HEK293 (cell line): ENCODE measurements around the gene EYA3.

Experiments
- CTCF ChIA-PET: fragments of 350-600 bp; formaldehyde crosslinking; extraction: SDS; loops from one replicate; lab custom pipeline; 2021; ENCODE audit warnings: antibody characterized with exemption; lab: Yijun Ruan, JAX
- POLR2A ChIA-PET: fragments of 300-600 bp; formaldehyde crosslinking; extraction: SDS; loops from one replicate; lab custom pipeline; 2020; ENCODE audit warnings: antibody characterized with exemption, inconsistent platforms; lab: Yijun Ruan, JAX
- H3K27ac ChIP-seq: fragments of 200-500 bp; sonication (Bioruptor generic); 2 replicates; pipeline ENCODE4 v1.5.1; 2014; ENCODE audit warnings: low read depth, low read length, control low read depth, inconsistent platforms; ENCODE audit errors: extremely low read depth
- H3K36me3 ChIP-seq, 2 experiments: fragments of 200-500 bp in 1 of 2; sonication (Bioruptor generic) in 1 of 2; 1 replicate in 1 of 2; 2 replicates in 1 of 2; pipeline ENCODE4 v1.5.1; 2014 to 2017; ENCODE audit warnings: inconsistent platforms in 2 of 2, low read length in 2 of 2; ENCODE audit not compliant: control insufficient read depth in 2 of 2, insufficient read depth in 1 of 2
- H3K4me1 ChIP-seq: fragments of 200-500 bp; sonication (Bioruptor generic); 2 replicates; pipeline ENCODE4 v1.5.1; 2014; ENCODE audit warnings: mild to moderate bottlenecking, low read length, inconsistent platforms; ENCODE audit not compliant: control insufficient read depth, insufficient read depth
- H3K4me3 ChIP-seq: 2 replicates; pipeline ENCODE4 v1.5.1; 2011; ENCODE audit warnings: low read depth, mild to moderate bottlenecking, control low read depth, low read length, moderate library complexity
- H3K9me3 ChIP-seq: fragments of 200-500 bp; sonication (Bioruptor generic); 2 replicates; pipeline ENCODE4 v1.5.1; 2014; ENCODE audit warnings: low read depth, low read length, inconsistent platforms; ENCODE audit not compliant: control insufficient read depth, insufficient read depth
- ATF2 ChIP-seq: fragments of 450-650 bp; formaldehyde crosslinking; IDR thresholded peaks from 2 replicates; pipeline ENCODE4 v1.5.1; 2016; ENCODE audit warnings: missing biosample characterization, missing genetic modification characterization, low read depth
- EGR2 ChIP-seq: fragments of 450-650 bp; formaldehyde crosslinking; IDR thresholded peaks from 2 replicates; pipeline ENCODE4 v1.5.1; 2016; ENCODE audit warnings: low read depth, missing biosample characterization, missing genetic modification characterization
- FEZF1 ChIP-seq: fragments of 450-650 bp; formaldehyde crosslinking; IDR thresholded peaks from 2 replicates; pipeline ENCODE4 v1.5.1; 2016; ENCODE audit warnings: missing biosample characterization, missing genetic modification characterization
- KLF10 ChIP-seq: fragments of 450-650 bp; IDR thresholded peaks from 2 replicates; pipeline ENCODE4 v1.5.1; 2018; ENCODE audit warnings: missing biosample characterization, mild to moderate bottlenecking, missing genetic modification characterization
- OSR2 ChIP-seq: fragments of 450-650 bp; formaldehyde crosslinking; IDR thresholded peaks from 2 replicates; pipeline ENCODE4 v1.5.1; 2016; ENCODE audit warnings: missing biosample characterization, missing genetic modification characterization
- SP7 ChIP-seq: fragments of 450-650 bp; formaldehyde crosslinking; IDR thresholded peaks from 2 replicates; pipeline ENCODE4 v1.5.1; 2016; ENCODE audit warnings: missing biosample characterization, missing genetic modification characterization
- TSHZ1 ChIP-seq: fragments of 450-650 bp; formaldehyde crosslinking; IDR thresholded peaks from 2 replicates; pipeline ENCODE4 v1.5.1; 2016; ENCODE audit warnings: missing biosample characterization, missing genetic modification characterization, borderline replicate concordance
- ZBTB17 ChIP-seq: fragments of 450-650 bp; formaldehyde crosslinking; IDR thresholded peaks from 2 replicates; pipeline ENCODE4 v1.5.1; 2016; ENCODE audit warnings: missing biosample characterization, missing genetic modification characterization
- ZBTB49 ChIP-seq: fragments of 450-650 bp; formaldehyde crosslinking; IDR thresholded peaks from 2 replicates; pipeline ENCODE4 v1.5.1; 2016; ENCODE audit warnings: missing biosample characterization, missing genetic modification characterization, low read depth
- ZEB2 ChIP-seq: fragments of 450-650 bp; formaldehyde crosslinking; IDR thresholded peaks from 2 replicates; pipeline ENCODE4 v1.5.1; 2016; ENCODE audit warnings: missing biosample characterization, missing genetic modification characterization
- ZFHX2 ChIP-seq: fragments of 450-650 bp; formaldehyde crosslinking; conservative IDR thresholded peaks from 2 replicates; pipeline ENCODE4 v1.5.1; 2016; ENCODE audit warnings: missing biosample characterization, missing genetic modification characterization
- ZNF221 ChIP-seq: fragments of 450-650 bp; formaldehyde crosslinking; IDR thresholded peaks from 2 replicates; pipeline ENCODE4 v1.5.1; 2017; ENCODE audit warnings: missing biosample characterization, missing genetic modification characterization, borderline replicate concordance
- ZNF248 ChIP-seq: fragments of 450-650 bp; formaldehyde crosslinking; IDR thresholded peaks from 2 replicates; pipeline ENCODE4 v1.5.1; 2017; ENCODE audit warnings: missing biosample characterization, missing genetic modification characterization
- ZNF311 ChIP-seq: fragments of 450-650 bp; formaldehyde crosslinking; IDR thresholded peaks from 2 replicates; pipeline ENCODE4 v1.5.1; 2017; ENCODE audit warnings: missing biosample characterization, missing genetic modification characterization, borderline replicate concordance
- ZNF423 ChIP-seq: fragments of 450-650 bp; formaldehyde crosslinking; IDR thresholded peaks from 2 replicates; pipeline ENCODE4 v1.5.1; 2016; ENCODE audit warnings: missing biosample characterization, missing genetic modification characterization
- ZNF488 ChIP-seq: fragments of 450-650 bp; formaldehyde crosslinking; IDR thresholded peaks from 2 replicates; pipeline ENCODE4 v1.5.1; 2016; ENCODE audit warnings: missing biosample characterization, missing genetic modification characterization
- ZNF76 ChIP-seq: fragments of 450-650 bp; formaldehyde crosslinking; IDR thresholded peaks from 2 replicates; pipeline ENCODE4; 2016; ENCODE audit warnings: low read depth, missing biosample characterization, missing genetic modification characterization, borderline replicate concordance
- ZSCAN18 ChIP-seq: fragments of 450-650 bp; formaldehyde crosslinking; IDR thresholded peaks from 2 replicates; pipeline ENCODE4 v1.5.1; 2016; ENCODE audit warnings: missing biosample characterization, missing genetic modification characterization
- TF ChIP-seq, protein P1 (sequence below): fragments of 450-650 bp; formaldehyde crosslinking; IDR thresholded peaks from 2 replicates; pipeline ENCODE4 v1.5.1; 2016; ENCODE audit warnings: missing biosample characterization, missing genetic modification characterization

Gene EYA3

DNA sequence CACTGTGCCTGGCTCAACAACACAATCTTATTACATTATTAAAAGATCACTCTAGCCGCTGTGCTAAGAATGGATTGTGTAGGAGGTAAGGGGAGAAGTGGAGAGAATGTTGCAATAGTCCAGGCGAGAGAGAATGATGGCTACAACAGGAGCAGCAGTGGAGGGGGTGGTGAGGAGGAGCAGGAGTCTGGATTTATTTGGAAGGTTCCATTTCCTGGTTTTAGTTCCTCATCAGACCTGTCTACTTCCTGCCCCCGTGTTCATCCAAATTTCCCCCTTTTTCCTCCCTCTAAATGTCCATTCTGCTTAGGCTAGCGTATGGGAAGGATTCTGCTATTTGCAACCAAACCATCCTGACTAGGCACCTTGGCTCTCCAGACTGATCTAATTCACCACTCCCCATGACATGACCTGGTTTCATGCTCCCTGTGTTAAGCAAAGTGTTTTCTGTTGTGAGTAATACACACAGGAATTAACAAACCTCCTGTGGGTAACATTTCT lies 35.1 kb upstream of the EYA3 start:
- peak; percentile 47 for TF ChIP-seq ZFHX2 (tag by site-specific recombination)
- no peak for TF ChIP-seq ZNF311 (tag by site-specific recombination)
- TF ChIP-seq, protein P1, sequence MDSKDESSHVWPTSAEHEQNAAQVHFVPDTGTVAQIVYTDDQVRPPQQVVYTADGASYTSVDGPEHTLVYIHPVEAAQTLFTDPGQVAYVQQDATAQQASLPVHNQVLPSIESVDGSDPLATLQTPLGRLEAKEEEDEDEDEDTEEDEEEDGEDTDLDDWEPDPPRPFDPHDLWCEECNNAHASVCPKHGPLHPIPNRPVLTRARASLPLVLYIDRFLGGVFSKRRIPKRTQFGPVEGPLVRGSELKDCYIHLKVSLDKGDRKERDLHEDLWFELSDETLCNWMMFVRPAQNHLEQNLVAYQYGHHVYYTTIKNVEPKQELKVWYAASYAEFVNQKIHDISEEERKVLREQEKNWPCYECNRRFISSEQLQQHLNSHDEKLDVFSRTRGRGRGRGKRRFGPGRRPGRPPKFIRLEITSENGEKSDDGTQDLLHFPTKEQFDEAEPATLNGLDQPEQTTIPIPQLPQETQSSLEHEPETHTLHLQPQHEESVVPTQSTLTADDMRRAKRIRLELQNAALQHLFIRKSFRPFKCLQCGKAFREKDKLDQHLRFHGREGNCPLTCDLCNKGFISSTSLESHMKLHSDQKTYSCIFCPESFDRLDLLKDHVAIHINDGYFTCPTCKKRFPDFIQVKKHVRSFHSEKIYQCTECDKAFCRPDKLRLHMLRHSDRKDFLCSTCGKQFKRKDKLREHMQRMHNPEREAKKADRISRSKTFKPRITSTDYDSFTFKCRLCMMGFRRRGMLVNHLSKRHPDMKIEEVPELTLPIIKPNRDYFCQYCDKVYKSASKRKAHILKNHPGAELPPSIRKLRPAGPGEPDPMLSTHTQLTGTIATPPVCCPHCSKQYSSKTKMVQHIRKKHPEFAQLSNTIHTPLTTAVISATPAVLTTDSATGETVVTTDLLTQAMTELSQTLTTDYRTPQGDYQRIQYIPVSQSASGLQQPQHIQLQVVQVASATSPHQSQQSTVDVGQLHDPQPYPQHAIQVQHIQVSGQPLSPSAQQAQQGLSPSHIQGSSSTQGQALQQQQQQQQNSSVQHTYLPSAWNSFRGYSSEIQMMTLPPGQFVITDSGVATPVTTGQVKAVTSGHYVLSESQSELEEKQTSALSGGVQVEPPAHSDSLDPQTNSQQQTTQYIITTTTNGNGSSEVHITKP, result peak; percentile 91
- TF ChIP-seq ZBTB17 (tag by site-specific recombination), result peak; percentile 32; the same call in 1 of the 2 replicates
- 0 out of 2 replicates have a peak, but pooled peaks have one; percentile 10 for TF ChIP-seq EGR2 (tag by site-specific recombination)
- Histone ChIP-seq H3K9me3 (no peaks in the 10 kb centered on the region), H3K4me1 (no peaks in the 10 kb centered on the region), H3K4me3 (no peak overlapping the region), H3K27ac (no peak overlapping the region), H3K36me3 (no peaks in the 10 kb centered on the region)
- ChIA-PET POLR2A (no interaction called here), CTCF (interaction anchor here (1.4 kb wide), 1 partner anchor 11 kb away, joined by 4 read pairs; no protein-coding TSS in a partner anchor)

GRCh38 chr1:28122183-28122582 lies 33.8 kb upstream of the EYA3 start:
- Histone ChIP-seq H3K36me3 (no peaks in the 10 kb centered on the region), H3K4me3 (no peak overlapping the region), H3K4me1 (no peaks in the 10 kb centered on the region), H3K27ac (no peak overlapping the region), H3K9me3 (no peaks in the 10 kb centered on the region)
- TF ChIP-seq SP7 (tag by site-specific recombination) (no peak), KLF10 (tag by site-specific recombination) (no peak), ZNF488 (tag by site-specific recombination) (no peak), OSR2 (tag by site-specific recombination) (no peak), ATF2 (tag by site-specific recombination) (no peak), FEZF1 (tag by site-specific recombination) (no peak), ZBTB49 (tag by site-specific recombination) (no peak), ZNF423 (tag by site-specific recombination) (no peak), ZEB2 (tag by site-specific recombination) (no peak), ZNF221 (tag by site-specific recombination) (no peak), TSHZ1 (tag by site-specific recombination) (no peak), ZNF76 (tag by site-specific recombination) (no peak), ZNF248 (tag by site-specific recombination) (no peak), ZBTB17 (tag by site-specific recombination) (no peak), ZSCAN18 (tag by site-specific recombination) (no peak)
- CTCF ChIA-PET, result interaction anchor here (0.6 to 1.4 kb wide), 2 partner anchors 10 to 72 kb away, joined by 3 to 4 read pairs; no protein-coding TSS in a partner anchor
- POLR2A ChIA-PET, result no interaction called here
